Activated naive CD8-positive, alpha-beta T cell treated with anti-CD3 and anti-CD28 coated beads, Interleukin-2, amount 10 ng/mL, durations not matched to agents 7 days and 5 days (primary cell): ENCODE results near the gene CDC45. TPM values are rescaled to one million over a fixed set of nuclear protein-coding genes. Genes with fewer than 3 reads are reported as not detected.

Experiments
- ATAC-seq: fragments of 150-1000 bp; cut with Tn5 transposase; one replicate; pipeline ENCODE4 v1.10.0; 2021; ENCODE audit warnings: low read depth, moderate library complexity
- POLR2A ChIA-PET: fragments of 350-600 bp; sonication (Branson Sonifier 250); formaldehyde crosslinking; loops from one replicate; lab custom pipeline; 2021; ENCODE audit warnings: antibody characterized with exemption; lab: Charles Lee
- DNase-seq: peaks from one replicate; pipeline ENCODE4 v3.0.0; 2021
- H3K27ac Mint-ChIP-seq: one replicate; pipeline ENCODE4 v1.8.0; 2022; ENCODE audit warnings: mild to moderate bottlenecking, mixed read lengths
- H3K27me3 Mint-ChIP-seq: one replicate; pipeline ENCODE4 v1.8.0; 2022; ENCODE audit warnings: mild to moderate bottlenecking, moderate library complexity, mixed read lengths
- H3K36me3 Mint-ChIP-seq: one replicate; pipeline ENCODE4 v1.8.0; 2021; ENCODE audit warnings: mild to moderate bottlenecking, mixed read lengths
- H3K4me1 Mint-ChIP-seq: one replicate; pipeline ENCODE4 v1.8.0; 2021; ENCODE audit warnings: mixed read lengths
- H3K4me3 Mint-ChIP-seq: one replicate; pipeline ENCODE4 v1.8.0; 2022; ENCODE audit warnings: mild to moderate bottlenecking, moderate library complexity, mixed read lengths
- H3K9me3 Mint-ChIP-seq: one replicate; pipeline ENCODE4 v1.8.0; 2021; ENCODE audit warnings: mixed read lengths
- total RNA-seq, 2 experiments: library from RNA; stranded (reverse); gene quantifications; one replicate each; pipeline ENCODE4 v1.2.3, GENCODE V29; 2021

Gene CDC45
- total RNA-seq, 2 experiments from 2014 or later: 54.2 to 56.1 TPM

GRCh38 chr22:19498154-19498865 lies 18.6 kb downstream of the CDC45 start:
- ATAC-seq (no peak), DNase-seq (no peak)
- H3K36me3 Mint-ChIP-seq: peaks cover 9% of the 10 kb centered on the region
- H3K4me3 Mint-ChIP-seq: no peak overlapping the region
- H3K27me3 Mint-ChIP-seq: no peaks in the 10 kb centered on the region
- H3K27ac Mint-ChIP-seq: no peak overlapping the region
- POLR2A ChIA-PET: interaction anchor here (1.3 kb wide), 1 partner anchor 132 kb away, joined by 3 read pairs; no protein-coding TSS in a partner anchor
- H3K9me3 Mint-ChIP-seq: no peaks in the 10 kb centered on the region
- no peaks in the 10 kb centered on the region for H3K4me1 Mint-ChIP-seq

DNA sequence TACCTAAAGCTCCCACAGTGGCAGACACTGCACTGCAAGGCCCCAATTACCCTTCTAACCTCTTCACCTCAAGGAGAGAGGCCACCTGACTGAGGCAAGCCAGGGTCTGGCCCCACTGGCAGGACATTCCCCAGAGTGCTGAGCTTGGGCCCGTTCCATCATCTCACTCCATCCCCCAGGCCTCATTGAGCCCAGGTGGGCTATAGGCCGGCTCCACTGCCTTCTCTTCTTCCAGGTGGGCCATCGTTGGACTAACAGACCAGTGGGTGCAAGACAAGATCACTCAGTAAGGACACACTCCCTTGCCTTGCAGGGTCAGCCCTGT lies 19.1 kb downstream of the CDC45 start:
- Mint-ChIP-seq H3K4me3 (no peak overlapping the region), H3K27me3 (no peaks in the 10 kb centered on the region), H3K27ac (no peak overlapping the region), H3K4me1 (peaks cover 3% of the 10 kb centered on the region), H3K36me3 (peaks cover 12% of the 10 kb centered on the region), H3K9me3 (no peaks in the 10 kb centered on the region)
- DNase-seq (no peak), ATAC-seq (no peak)
- POLR2A ChIA-PET: no interaction called here

DNA sequence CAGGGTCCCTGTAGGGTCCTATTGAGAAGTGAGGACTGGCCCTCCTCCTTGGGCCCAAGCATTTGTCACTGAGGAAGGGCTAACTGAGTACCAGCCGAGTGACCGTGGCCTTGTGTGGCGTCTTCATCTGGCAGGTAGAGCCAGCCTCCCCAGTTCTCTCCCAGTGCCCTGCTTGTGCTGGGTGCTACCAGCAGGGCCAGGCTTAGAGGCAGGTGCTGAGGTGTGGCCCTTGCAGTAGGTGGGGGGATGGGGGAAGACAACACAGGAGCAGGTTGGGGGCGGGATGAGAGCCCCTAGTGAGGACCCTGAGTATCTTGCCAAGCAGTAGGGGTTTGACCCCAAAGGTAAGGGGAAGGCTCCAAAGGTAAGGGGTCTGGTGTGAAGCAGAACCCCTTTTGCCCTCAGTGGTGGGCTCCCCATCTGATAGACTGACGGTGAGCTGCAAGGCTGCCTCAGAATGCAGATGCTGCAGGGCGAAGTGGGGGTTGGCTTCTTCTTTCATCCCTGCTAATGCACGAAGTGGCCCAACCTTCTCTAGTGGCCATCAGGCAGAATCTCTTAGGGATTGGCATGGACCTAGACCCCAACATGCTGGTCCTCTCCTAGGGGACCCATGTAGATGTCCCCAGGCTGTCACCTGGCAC lies 19.6 kb downstream of the CDC45 start:
- Mint-ChIP-seq H3K27me3 (no peaks in the 10 kb centered on the region), H3K4me3 (no peak overlapping the region)

GRCh38 chr22:19499880-19500242 lies 20.1 kb downstream of the CDC45 start:
- Mint-ChIP-seq H3K4me1 (peaks cover 13% of the 10 kb centered on the region), H3K27me3 (no peaks in the 10 kb centered on the region), H3K27ac (no peak overlapping the region), H3K4me3 (no peak overlapping the region), H3K9me3 (no peaks in the 10 kb centered on the region), H3K36me3 (peaks cover 12% of the 10 kb centered on the region)
- POLR2A ChIA-PET: no interaction called here
- DNase-seq (no peak), ATAC-seq (no peak)

More for the DNA sequence above, 19.6 kb downstream of the CDC45 start:
- POLR2A ChIA-PET: no interaction called here
- ATAC-seq: no peak
- peaks cover 12% of the 10 kb centered on the region for H3K36me3 Mint-ChIP-seq
- DNase-seq: no peak
- no peaks in the 10 kb centered on the region for H3K9me3 Mint-ChIP-seq
- H3K27ac Mint-ChIP-seq: no peak overlapping the region
- H3K4me1 Mint-ChIP-seq: peaks cover 8% of the 10 kb centered on the region

DNA sequence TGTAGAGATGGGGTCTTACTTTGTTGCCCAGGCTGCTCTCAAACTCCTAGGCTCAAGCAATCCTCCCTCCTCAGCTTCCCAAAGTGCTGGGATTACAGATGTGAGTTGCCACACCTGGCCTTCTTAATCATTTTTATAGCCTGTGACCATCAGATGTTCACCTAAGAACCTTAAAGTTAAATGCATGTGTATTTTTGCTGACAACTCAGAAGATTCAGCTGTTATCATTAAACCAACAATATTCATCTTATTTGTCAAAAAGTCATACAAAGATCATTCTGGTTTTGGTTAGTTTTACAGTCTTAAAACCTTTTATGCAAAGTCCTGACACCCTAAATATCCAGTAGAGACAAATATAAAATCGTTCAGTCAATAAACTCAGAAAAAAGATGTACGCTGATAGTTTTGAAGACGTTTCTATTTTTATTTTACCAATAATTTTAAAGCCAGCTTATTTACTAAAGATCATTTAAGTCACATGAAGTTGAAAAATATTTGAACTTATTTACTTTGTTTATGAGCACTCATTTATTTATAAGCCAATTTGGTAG lies 22.3 kb downstream of the CDC45 start:
- POLR2A ChIA-PET: no interaction called here
- no peak overlapping the region for H3K27ac Mint-ChIP-seq
- H3K9me3 Mint-ChIP-seq: no peaks in the 10 kb centered on the region
- H3K4me3 Mint-ChIP-seq: no peak overlapping the region
- ATAC-seq (no peak), DNase-seq (no peak)
- peaks cover 23% of the 10 kb centered on the region for H3K36me3 Mint-ChIP-seq
- peaks cover 27% of the 10 kb centered on the region for H3K4me1 Mint-ChIP-seq
- H3K27me3 Mint-ChIP-seq: no peaks in the 10 kb centered on the region

GRCh38 chr22:19503367-19503766 lies 23.6 kb downstream of the CDC45 start:
- ATAC-seq: no peak
- peaks cover 26% of the 10 kb centered on the region for H3K36me3 Mint-ChIP-seq
- H3K4me1 Mint-ChIP-seq: peaks cover 27% of the 10 kb centered on the region
- DNase-seq: no peak
- H3K27ac Mint-ChIP-seq: no peak overlapping the region
- POLR2A ChIA-PET: no interaction called here
- no peaks in the 10 kb centered on the region for H3K27me3 Mint-ChIP-seq
- H3K9me3 Mint-ChIP-seq: no peaks in the 10 kb centered on the region
- no peak overlapping the region for H3K4me3 Mint-ChIP-seq

GRCh38 chr22:19503869-19504268 lies 24.1 kb downstream of the CDC45 start:
- Mint-ChIP-seq H3K4me3 (no peak overlapping the region), H3K9me3 (no peaks in the 10 kb centered on the region), H3K4me1 (peaks cover 27% of the 10 kb centered on the region), H3K36me3 (peaks cover 28% of the 10 kb centered on the region), H3K27me3 (no peaks in the 10 kb centered on the region), H3K27ac (peak overlapping the region; percentile 21)
- DNase-seq: no peak
- no peak for ATAC-seq
- POLR2A ChIA-PET: no interaction called here

- Mint-ChIP-seq H3K4me1 (peaks cover 27% of the 10 kb centered on the region), H3K9me3 (no peaks in the 10 kb centered on the region), H3K4me3 (peak overlapping the region; percentile 56), H3K27me3 (no peaks in the 10 kb centered on the region), H3K27ac (peak overlapping the region; percentile 86), H3K36me3 (peaks cover 37% of the 10 kb centered on the region)
- POLR2A ChIA-PET: interaction anchor here (1.1 kb wide), 1 partner anchor 26 kb away, joined by 3 read pairs; the partner anchor contains the start of genes CDC45 and UFD1
- ATAC-seq (peak; percentile 72), DNase-seq (peak; percentile 49)
These were observed 25.4 kb downstream of the CDC45 start for GRCh38 chr22:19504900-19505734.

DNA sequence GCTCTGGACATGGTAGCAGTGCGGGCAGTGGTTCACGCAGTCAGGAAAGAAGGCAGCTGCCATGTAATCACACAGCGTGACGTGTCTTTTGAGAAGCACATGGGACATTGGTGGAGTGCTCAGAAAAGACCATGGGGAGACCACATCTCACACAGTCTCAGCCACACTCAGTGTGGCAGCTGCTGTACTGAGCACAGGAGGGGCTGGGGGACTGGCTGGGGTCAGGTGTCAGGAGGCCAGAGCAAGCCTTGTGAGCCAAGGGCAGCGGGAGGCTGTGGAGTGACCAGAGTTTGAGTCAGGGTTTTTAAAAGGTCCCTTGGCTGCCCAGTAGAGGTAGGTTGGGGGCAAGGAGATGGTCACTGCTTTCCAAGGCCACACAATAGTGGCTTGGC lies 26.0 kb downstream of the CDC45 start:
- ATAC-seq: peak; percentile 33
- Mint-ChIP-seq H3K9me3 (no peaks in the 10 kb centered on the region), H3K4me3 (peak overlapping the region; percentile 56), H3K27me3 (no peaks in the 10 kb centered on the region), H3K27ac (peak overlapping the region; percentile 86), H3K4me1 (peaks cover 27% of the 10 kb centered on the region), H3K36me3 (peaks cover 37% of the 10 kb centered on the region)
- no peak for DNase-seq
- POLR2A ChIA-PET: interaction anchor here (1.1 kb wide), 1 partner anchor 27 kb away, joined by 3 read pairs; the partner anchor contains the start of genes CDC45 and UFD1

- peak overlapping the region; percentile 86 for H3K27ac Mint-ChIP-seq
- no peak for ATAC-seq
- no peak overlapping the region for H3K4me3 Mint-ChIP-seq
- peaks cover 41% of the 10 kb centered on the region for H3K36me3 Mint-ChIP-seq
- H3K27me3 Mint-ChIP-seq: no peaks in the 10 kb centered on the region
- no peaks in the 10 kb centered on the region for H3K9me3 Mint-ChIP-seq
- POLR2A ChIA-PET: interaction anchor here (1.1 kb wide), 1 partner anchor 27 kb away, joined by 3 read pairs; the partner anchor contains the start of genes CDC45 and UFD1
- DNase-seq: no peak
- peaks cover 27% of the 10 kb centered on the region for H3K4me1 Mint-ChIP-seq
These were observed 26.5 kb downstream of the CDC45 start for GRCh38 chr22:19506212-19506611.

DNA sequence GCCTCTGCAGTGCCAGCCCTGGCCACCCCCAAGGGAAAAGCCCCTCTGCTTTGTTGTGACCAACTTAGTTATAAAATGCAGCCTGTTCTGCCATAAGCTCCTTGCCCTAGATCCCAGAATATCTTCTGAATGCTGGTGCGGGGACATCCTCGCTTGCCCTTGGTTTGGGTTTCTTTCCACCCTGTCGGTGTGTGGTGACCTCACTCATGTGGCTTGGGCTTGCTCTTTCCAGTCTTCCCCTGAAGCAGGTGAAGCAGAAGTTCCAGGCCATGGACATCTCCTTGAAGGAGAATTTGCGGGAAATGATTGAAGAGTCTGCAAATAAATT lies 27.8 kb downstream of the CDC45 start:
- POLR2A ChIA-PET: no interaction called here
- H3K27me3 Mint-ChIP-seq: no peaks in the 10 kb centered on the region
- no peak overlapping the region for H3K27ac Mint-ChIP-seq

GRCh38 chr22:19508024-19508776 lies 28.5 kb downstream of the CDC45 start:
- POLR2A ChIA-PET: no interaction called here
- H3K4me1 Mint-ChIP-seq: peaks cover 27% of the 10 kb centered on the region
- no peaks in the 10 kb centered on the region for H3K27me3 Mint-ChIP-seq
- H3K4me3 Mint-ChIP-seq: no peak overlapping the region
- ATAC-seq (no peak), DNase-seq (no peak)
- peaks cover 55% of the 10 kb centered on the region for H3K36me3 Mint-ChIP-seq
- no peaks in the 10 kb centered on the region for H3K9me3 Mint-ChIP-seq
- H3K27ac Mint-ChIP-seq: no peak overlapping the region

More for the DNA sequence above, 27.8 kb downstream of the CDC45 start:
- DNase-seq (no peak), ATAC-seq (no peak)
- Mint-ChIP-seq H3K9me3 (no peaks in the 10 kb centered on the region), H3K4me3 (no peak overlapping the region), H3K36me3 (peaks cover 50% of the 10 kb centered on the region), H3K4me1 (peaks cover 27% of the 10 kb centered on the region)

DNA sequence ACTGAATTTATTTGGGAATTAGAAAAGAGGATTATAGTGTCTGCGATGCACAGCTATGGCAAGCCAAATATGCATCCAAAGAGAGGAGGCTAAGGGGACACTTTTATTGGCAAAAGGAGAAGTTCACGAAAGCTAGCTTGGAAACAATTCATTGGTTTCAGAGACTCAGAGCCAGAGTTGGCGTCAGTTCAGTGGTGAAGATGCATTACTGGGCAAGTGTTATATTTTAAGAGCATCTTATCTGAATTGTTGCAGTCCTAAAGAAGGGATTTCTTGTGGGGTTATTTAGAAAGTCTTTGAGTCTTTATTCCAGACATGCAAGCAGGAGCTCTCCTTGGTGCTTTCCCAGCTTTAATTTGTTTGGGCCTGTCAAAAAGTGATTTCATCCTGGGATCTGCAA lies 29.5 kb downstream of the CDC45 start:
- ATAC-seq: no peak
- POLR2A ChIA-PET: no interaction called here
- no peak for DNase-seq
- peaks cover 2% of the 10 kb centered on the region for H3K9me3 Mint-ChIP-seq
- H3K4me1 Mint-ChIP-seq: peaks cover 25% of the 10 kb centered on the region
- H3K36me3 Mint-ChIP-seq: peaks cover 60% of the 10 kb centered on the region
- H3K4me3 Mint-ChIP-seq: no peak overlapping the region
- no peaks in the 10 kb centered on the region for H3K27me3 Mint-ChIP-seq
- no peak overlapping the region for H3K27ac Mint-ChIP-seq
